GM19025 (cell line): ENCODE measurements around the gene CYB5A.
"Not testable (repeated sequence)": the region's sequence is repeated elsewhere in the genome, so short reads cannot be mapped to it uniquely, and the experiment has no call there.

Experiments
- ATAC-seq: cut with Tn5 transposase; IDR thresholded peaks from one replicate; pipeline ENCODE4 v1.9.1; 2021; ENCODE audit warnings: mild to moderate bottlenecking, low read depth, moderate library complexity; ENCODE audit not compliant: unreplicated experiment

Gene CYB5A

GRCh38 chr18:74291771-74292540, at the start of gene CYB5A:
CYB5A (minus strand) TSS chr18:74291963; CDS start chr18:74291875, 88 bp downstream.
- peak; percentile 100 for ATAC-seq

DNA sequence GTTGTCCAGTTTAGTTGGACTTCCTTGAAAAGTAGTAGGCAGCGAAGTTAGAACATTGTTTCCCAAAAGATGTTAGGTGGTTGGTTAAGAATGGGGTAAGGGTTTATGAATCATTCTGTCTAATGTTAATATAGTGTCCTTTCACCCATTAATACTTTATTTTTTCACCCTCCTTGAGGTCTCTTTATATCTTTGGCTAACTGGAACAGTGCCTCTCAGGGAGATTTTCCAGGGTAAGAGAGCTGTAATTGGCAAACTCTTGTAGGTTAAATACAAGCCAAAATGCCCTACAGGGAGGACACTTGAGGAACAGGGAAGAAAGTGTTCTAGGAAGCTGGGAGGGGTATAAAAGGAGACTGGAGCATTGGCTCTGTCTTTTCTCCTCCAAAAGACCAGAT, 46.1 kb upstream of the CYB5A start:
- no peak for ATAC-seq

DNA sequence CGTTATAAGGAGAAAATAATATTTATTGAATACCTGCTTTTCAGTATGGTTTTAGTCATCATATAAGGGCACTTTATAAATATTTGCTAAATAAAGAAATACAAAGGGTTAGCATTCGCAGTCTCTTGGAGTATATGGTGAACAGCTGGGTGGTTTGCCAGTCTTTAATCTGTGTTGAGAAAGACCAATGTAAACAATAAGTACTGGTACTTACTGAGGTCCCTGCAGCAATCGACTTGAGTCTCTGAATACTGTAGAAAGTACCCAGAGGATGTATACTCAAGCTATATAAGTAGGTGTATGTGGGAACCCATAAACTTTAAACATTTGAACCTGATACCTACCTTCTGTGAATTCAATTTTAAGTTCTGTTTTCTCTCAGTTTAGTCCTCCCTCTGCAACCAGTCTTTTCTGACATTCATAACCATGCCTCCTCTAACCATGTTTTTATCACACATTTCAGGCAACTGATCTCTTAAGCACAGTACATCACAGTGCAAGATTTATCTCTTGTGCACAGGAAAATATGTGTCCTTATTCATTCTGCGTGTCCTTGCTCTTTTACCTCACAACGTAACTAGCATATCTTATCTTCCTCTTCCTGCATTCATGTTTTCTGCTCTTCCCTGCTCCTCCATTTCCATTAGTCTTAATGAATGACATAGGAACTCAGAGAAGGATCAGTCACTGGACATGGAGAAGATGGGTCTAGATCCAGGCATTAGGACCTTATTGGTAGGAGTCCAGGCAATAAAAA, 45.6 kb upstream of the CYB5A start:
- ATAC-seq = no peak

- no peak for ATAC-seq
Observed at GRCh38 chr18:74336656-74337055, 44.9 kb upstream of the CYB5A start.

- ATAC-seq = no peak
Observed at GRCh38 chr18:74334242-74334893, 42.6 kb upstream of the CYB5A start.

- no peak for ATAC-seq
Observed at GRCh38 chr18:74333091-74333490, 41.3 kb upstream of the CYB5A start.

DNA sequence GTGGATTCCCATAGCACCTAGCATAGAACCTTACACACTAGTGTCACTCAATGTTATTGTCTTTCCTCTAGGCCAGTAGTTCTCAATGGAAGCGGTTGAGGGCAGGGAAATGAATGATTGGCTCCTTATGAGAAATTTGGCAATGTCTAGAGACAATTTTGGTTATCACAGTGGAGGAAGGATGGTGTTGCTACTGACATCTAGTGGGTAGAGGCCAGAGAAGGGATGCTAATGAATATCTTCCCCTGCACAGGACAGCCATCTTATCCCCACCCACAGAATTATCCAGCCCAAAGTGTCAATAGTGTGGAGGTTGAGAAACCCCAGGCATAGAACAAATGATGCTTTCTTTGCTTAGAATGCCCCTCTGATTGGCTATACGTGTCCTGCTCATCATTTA, 39.6 kb upstream of the CYB5A start:
- no peak for ATAC-seq

DNA sequence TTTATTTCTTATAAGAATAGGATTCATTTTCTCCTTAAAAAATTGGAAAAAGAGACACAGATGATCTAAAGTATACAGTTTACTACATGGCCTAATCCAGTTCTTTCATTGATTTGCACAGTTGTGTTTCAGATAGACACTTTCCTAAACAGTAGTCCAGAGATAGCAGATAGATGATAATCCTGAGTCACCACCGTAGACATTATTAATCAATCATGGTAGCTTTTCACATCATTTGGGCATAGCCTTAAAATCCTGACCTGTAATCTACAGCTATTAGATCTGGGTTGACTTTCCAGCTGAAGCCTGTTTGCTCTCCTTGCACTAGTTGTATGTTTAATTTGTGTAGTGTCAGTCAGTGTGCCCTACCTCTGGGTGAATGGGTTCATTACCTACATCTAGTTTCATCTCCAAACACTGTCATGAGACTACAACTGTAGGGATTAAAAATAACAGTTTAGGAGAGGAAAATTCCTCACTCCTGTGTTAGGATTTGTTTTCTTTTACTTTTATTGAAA, 38.0 kb upstream of the CYB5A start:
- ATAC-seq = no peak

DNA sequence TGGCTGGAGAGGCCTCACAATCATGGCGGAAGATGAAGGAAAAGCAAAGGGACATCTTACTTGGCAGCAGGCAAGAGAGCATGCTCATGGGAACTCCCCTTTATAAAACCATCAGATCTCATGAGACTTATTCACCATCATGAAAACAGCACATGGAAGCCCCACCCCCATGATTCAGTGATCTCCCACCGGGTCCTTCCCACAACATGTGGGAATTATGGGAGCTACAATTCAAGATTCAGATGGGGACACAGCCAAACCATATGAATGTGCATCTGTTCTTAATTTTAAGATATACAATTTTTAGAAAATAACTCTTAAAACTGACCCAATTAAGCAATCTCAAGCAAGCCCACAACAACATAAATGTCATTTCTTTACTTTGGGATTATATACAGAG, 36.4 kb upstream of the CYB5A start:
- no peak for ATAC-seq

DNA sequence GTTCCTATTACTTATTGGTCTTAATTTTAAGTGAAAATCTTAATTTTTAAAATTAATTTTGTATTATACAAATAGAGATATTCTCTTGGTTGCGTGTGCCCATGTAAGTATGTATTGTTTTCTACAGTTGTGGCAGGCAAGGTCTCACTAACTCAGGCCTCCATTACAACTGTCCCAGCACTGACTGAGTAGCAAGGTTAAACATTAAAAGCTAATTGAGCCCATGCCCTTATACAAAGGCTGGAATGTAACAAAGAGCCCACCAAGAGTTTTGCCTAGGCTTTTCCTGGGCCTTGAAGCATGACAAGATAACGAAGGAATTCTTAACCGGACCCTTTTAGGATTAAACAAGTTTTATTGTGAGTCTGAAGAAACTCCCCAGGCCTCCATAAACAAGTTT, 35.0 kb upstream of the CYB5A start:
- not testable (repeated sequence) for ATAC-seq

- ATAC-seq = no peak
Observed at GRCh38 chr18:74326231-74326630, 34.5 kb upstream of the CYB5A start.

DNA sequence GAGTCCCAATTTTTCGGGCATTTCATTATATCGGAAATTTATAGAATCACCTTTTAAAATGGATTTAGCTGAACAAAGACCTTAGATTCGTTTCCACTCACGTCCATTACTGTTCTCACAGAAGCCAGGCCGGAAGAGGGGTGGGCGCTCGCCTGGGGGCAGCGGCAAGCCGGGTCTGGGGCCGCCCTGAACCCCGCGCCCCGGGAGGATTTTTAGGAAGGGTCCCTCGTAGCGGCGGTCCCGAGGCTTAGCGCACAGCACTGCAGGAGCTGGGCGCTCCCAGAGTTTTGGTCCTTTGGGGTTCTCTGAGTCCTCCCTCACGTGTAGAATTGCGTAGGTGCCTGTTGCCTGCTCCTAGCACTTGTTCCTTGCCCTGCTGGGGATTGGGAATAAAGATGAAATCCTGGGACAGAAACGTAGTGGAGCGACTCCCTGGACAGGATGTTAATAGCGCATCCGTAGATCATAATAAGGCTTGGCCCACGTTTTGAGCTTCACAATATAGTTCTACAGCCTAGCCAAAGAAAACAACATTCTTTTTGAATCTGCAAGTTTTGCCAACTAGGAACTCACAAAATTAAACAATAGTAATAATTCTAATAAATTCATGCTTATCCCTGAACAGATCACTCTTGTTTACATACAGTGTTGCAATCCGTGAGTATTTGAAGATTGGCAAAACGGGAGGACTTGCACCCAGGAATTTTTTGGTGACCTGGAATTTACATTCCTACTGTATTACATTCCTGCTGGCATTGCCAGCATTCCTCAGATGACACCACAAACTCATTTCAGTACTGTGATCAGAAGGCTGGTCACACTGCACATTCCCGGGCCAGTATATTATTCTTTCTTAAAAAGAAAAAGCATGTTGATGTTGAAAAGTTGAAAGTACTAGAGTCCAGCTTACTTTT, 24.8 kb upstream of the CYB5A start:
- no peak for ATAC-seq

DNA sequence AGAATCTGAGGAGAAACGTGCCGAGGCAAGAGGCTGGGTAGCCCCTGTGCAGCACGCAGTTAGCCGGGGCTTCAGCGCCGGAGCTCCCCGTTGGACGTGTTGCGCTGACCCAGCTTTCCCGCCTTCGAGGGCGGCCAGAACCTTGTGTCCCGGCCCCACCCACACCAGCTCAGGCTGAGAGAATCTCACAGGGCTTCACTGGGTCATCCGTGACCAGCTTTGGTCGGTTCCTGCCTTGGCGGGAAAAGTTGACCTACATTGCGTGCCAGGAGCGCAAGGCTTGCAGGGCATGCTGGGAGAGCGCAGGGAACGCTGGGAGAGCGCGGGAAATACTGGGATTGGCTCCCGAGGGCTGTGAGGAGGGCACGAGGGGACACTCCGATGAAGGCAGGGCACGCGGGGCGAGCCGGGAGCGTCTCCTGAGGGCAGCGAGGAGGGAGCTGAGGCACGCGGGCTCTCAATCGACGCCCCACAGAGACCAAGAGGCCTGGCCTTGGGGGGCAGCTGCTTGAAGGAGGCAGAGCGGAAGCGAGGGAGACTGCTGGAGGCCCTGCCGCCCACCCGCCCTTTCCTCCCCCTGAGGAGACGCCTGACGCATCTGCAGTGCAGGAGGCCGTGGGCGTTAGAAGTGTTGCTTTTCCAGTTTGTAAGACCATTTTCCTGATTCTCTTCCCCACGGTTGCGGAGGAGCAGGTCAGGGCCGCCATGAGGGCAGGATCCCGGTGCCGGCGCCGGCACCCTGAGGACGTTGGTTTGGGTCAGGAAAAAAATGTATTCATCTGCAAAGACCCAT, 23.9 kb upstream of the CYB5A start, which contains the start of gene C18orf63:
Gene C18orf63 (plus strand): TSS at position 376 of the 793 bp plus-strand sequence. CDS start 2,027 bp downstream, outside the sequence.
- no peak for ATAC-seq

DNA sequence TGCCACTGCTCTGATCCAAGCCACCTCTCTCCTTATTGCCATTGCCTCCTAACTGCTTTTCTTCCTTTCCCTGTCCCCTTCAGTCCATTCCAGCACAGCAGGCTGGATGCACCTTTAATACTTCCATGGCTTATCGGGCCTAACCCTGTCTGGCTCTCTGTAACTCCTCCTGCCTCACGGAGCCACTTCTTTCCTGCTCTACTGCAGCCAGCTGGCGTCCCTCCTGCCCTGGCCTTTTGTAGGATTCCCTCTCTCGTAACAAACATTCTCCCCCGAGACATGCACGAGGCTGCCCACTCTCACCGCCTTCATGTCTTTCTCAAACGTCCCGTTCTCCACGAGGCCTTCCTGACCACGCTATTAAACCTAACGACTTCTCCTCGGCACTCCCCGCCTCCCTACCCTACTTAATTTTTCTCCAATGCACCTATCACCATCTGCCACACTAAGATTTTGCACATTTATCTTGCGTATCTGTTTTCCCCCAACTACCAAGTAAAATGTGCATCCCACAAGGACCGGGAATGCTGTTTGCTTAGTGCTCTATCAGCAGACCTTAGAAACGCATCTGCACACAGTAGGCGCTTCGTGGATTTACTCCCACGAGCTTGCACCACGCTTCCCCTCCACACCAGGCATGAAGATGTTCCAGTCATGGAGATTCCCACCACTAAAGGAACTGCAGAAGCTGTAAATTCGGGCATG, 23.1 kb upstream of the CYB5A start:
- ATAC-seq = no peak

GRCh38 chr18:74311000-74311399, 19.2 kb upstream of the CYB5A start:
- ATAC-seq = no peak

- no peak for ATAC-seq
Observed at GRCh38 chr18:74310411-74310810, 18.6 kb upstream of the CYB5A start.

- ATAC-seq = no peak
Observed at GRCh38 chr18:74303936-74304335, 12.2 kb upstream of the CYB5A start.

DNA sequence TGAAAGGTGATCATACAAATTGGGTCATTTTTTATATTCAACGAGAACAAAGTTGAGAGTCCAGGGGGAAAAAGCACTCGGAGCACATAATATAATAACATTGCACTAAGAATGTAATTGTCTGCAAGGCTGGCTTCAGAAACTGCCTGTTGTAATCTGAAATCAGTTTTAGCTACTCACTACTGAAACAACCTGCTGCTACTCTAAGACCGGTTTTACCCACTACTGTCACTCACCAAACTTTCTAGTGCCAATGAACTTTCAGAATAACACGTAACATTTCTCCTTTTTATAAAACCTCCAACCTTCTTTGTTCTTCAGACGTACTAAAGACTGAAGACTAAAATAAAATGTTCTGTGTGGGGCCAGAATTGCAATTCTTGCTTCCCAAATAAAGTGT, 11.5 kb upstream of the CYB5A start:
- no peak for ATAC-seq

GRCh38 chr18:74299746-74300145, 8.0 kb upstream of the CYB5A start:
- ATAC-seq = no peak
